DMS114 treated with DMSO at 0.1 percent for 48 hours (cell line): ENCODE results near the gene DOCK2.
"Not testable (repeated sequence)": the region's sequence is repeated elsewhere in the genome, so short reads cannot be mapped to it uniquely, and the experiment has no call there.

ENCODE experiments used
- DNase-seq: peaks from one replicate; lab custom pipeline; 2025; ENCODE audit not compliant: unreplicated experiment; lab: John Stamatoyannopoulos, UW

DOCK2 gene

GRCh38 chr5:169637085-169637548, at the start of gene DOCK2:
Gene DOCK2, plus strand, starts transcription at chr5:169637275. Its CDS starts 52 bp downstream, at chr5:169637327.
- DNase-seq, result no peak

GRCh38 chr5:169590602-169591001, 46.5 kb upstream of the DOCK2 start:
- no peak for DNase-seq

GRCh38 chr5:169591636-169592035, 45.4 kb upstream of the DOCK2 start:
- no peak for DNase-seq

GRCh38 chr5:169592937-169593650, 44.0 kb upstream of the DOCK2 start:
- no peak for DNase-seq

- DNase-seq, result no peak
These were observed 41.8 kb upstream of the DOCK2 start for GRCh38 chr5:169595172-169595820.

GRCh38 chr5:169599451-169599850, 37.6 kb upstream of the DOCK2 start:
- DNase-seq, result no peak

- no peak for DNase-seq
These were observed 34.5 kb upstream of the DOCK2 start for GRCh38 chr5:169602535-169602934.

- no peak for DNase-seq
These were observed 30.8 kb upstream of the DOCK2 start for GRCh38 chr5:169606279-169606678.

GRCh38 chr5:169607882-169608281, 29.2 kb upstream of the DOCK2 start:
- DNase-seq, result no peak

GRCh38 chr5:169609716-169610115, 27.4 kb upstream of the DOCK2 start:
- DNase-seq, result no peak

- no peak for DNase-seq
These were observed 26.5 kb upstream of the DOCK2 start for GRCh38 chr5:169610606-169611005.

- DNase-seq, result no peak
These were observed 21.5 kb upstream of the DOCK2 start for GRCh38 chr5:169615561-169615960.

- DNase-seq, result not testable (repeated sequence)
These were observed 12.8 kb upstream of the DOCK2 start for GRCh38 chr5:169624307-169624706.

- DNase-seq, result no peak
These were observed 10.3 kb upstream of the DOCK2 start for GRCh38 chr5:169626779-169627178.

- DNase-seq, result no peak
These were observed 9.5 kb upstream of the DOCK2 start for GRCh38 chr5:169627551-169627950.

GRCh38 chr5:169628892-169629291, 8.2 kb upstream of the DOCK2 start:
- DNase-seq, result no peak

- DNase-seq, result no peak
These were observed 7.1 kb upstream of the DOCK2 start for GRCh38 chr5:169629847-169630548.

- DNase-seq, result no peak
These were observed 5.7 kb upstream of the DOCK2 start for GRCh38 chr5:169631360-169631759.

- no peak for DNase-seq
These were observed 4.1 kb upstream of the DOCK2 start for GRCh38 chr5:169632946-169633345.

GRCh38 chr5:169634606-169635005, 2.5 kb upstream of the DOCK2 start:
- no peak for DNase-seq

GRCh38 chr5:169635936-169636335, 1.1 kb upstream of the DOCK2 start:
- no peak for DNase-seq

GRCh38 chr5:169636477-169637084, 494 bp upstream of the DOCK2 start:
- no peak for DNase-seq
